T47D (cell line): ENCODE measurements around the gene SPAG17.

Experiments used
- DNase-seq, 2 experiments: peaks; one replicate each; pipeline versions ENCODE4 v3.0.0 to v3.0.0-alpha.2; 2011 to 2012; ENCODE audit warnings: low read depth in 1 of 2, low spot score in 1 of 2
- JUND ChIP-seq: IDR thresholded peaks from 2 replicates; pipeline ENCODE4 v1.6.1; 2012; ENCODE audit warnings: low read depth
- in situ Hi-C: cut with HindIII; loops from 2 replicates; pipeline ENCODE4 v1.10.0; 2016; ENCODE audit warnings: low sequenced_read_pairs, low pct_unique_long_range_greater_than_20kb

The SPAG17 gene

GRCh38 chr1:118155106-118155505 is 29.9 kb downstream of the SPAG17 start:
- TF ChIP-seq JUND: no peak
- in situ Hi-C loops: no loop called here

GRCh38 chr1:118154220-118154619 is 30.8 kb downstream of the SPAG17 start:
- TF ChIP-seq JUND: no peak
- in situ Hi-C loops: no loop called here
- DNase-seq: peak in 1 of 2 experiments; percentile 64

More at GRCh38 chr1:118155106-118155505, 29.9 kb downstream of the SPAG17 start:
- no peak for DNase-seq

- no peak for TF ChIP-seq JUND
- in situ Hi-C loops: no loop called here
- peak in 1 of 2 experiments; percentile 63 for DNase-seq
Measured at GRCh38 chr1:118151312-118151937, 33.6 kb downstream of the SPAG17 start.

GRCh38 chr1:118149799-118150198 is 35.2 kb downstream of the SPAG17 start:
- no peak for DNase-seq
- in situ Hi-C loops: no loop called here
- no peak for TF ChIP-seq JUND

- no peak for TF ChIP-seq JUND
- no peak for DNase-seq
- in situ Hi-C loops: no loop called here
Measured at GRCh38 chr1:118148034-118148433, 37.0 kb downstream of the SPAG17 start.

- in situ Hi-C loops: no loop called here
- TF ChIP-seq JUND: no peak
- DNase-seq: peak in 1 of 2 experiments; percentile 53
Measured at GRCh38 chr1:118147522-118147921, 37.5 kb downstream of the SPAG17 start.

- TF ChIP-seq JUND: no peak
- no peak for DNase-seq
- in situ Hi-C loops: no loop called here
Measured at GRCh38 chr1:118145721-118146120, 39.3 kb downstream of the SPAG17 start.

- in situ Hi-C loops: no loop called here
- DNase-seq: no peak
- TF ChIP-seq JUND: no peak
Measured at GRCh38 chr1:118144684-118145083, 40.3 kb downstream of the SPAG17 start.

GRCh38 chr1:118143831-118144230 is 41.2 kb downstream of the SPAG17 start:
- TF ChIP-seq JUND: no peak
- in situ Hi-C loops: no loop called here
- no peak for DNase-seq

- in situ Hi-C loops: no loop called here
- TF ChIP-seq JUND: no peak
Measured at GRCh38 chr1:118143121-118143520, 41.9 kb downstream of the SPAG17 start.

GRCh38 chr1:118142546-118142945 is 42.5 kb downstream of the SPAG17 start:
- in situ Hi-C loops: no loop called here
- TF ChIP-seq JUND: no peak

More at GRCh38 chr1:118143121-118143520, 41.9 kb downstream of the SPAG17 start:
- DNase-seq: no peak

GRCh38 chr1:118137900-118138299 is 47.1 kb downstream of the SPAG17 start:
- in situ Hi-C loops: no loop called here
- no peak for TF ChIP-seq JUND
- no peak for DNase-seq

More at GRCh38 chr1:118142546-118142945, 42.5 kb downstream of the SPAG17 start:
- DNase-seq: no peak

- no peak for TF ChIP-seq JUND
- no peak for DNase-seq
- in situ Hi-C loops: no loop called here
Measured at GRCh38 chr1:118136187-118136941, 48.7 kb downstream of the SPAG17 start.
